Sciatic nerve (tissue), 2 donors: ENCODE measurements around the gene ZSCAN32. TPM values are rescaled to one million over a fixed set of nuclear protein-coding genes. Genes with fewer than 3 reads are reported as not detected.
A peak's percentile ranks its signal among the peaks of the same experiment; 100 is the strongest.

ENCODE experiments used
- ATAC-seq: fragments of 200-7000 bp; cut with Tn5 transposase; one replicate; pipeline ENCODE4 v1.9.1; 2020; ENCODE audit warnings: mild to moderate bottlenecking, moderate library complexity
- DNase-seq: peaks from one replicate; pipeline ENCODE4 v3.0.0-alpha.2; 2020; ENCODE audit warnings: low spot score
- intact Hi-C: fragments of 100-400 bp; cut with DNase I; formaldehyde crosslinking; loops from one replicate; pipeline ENCODE4 v1.14.2; 2022
- total RNA-seq: library from RNA; stranded (reverse); fragmentation: NEBNext Ultra II Directional; extraction: Animal tissue kit (Norgen Biotek cat#: 25700); gene quantifications from one replicate; pipeline ENCODE4 v1.2.1, GENCODE V29; 2021
- donor health status: DM: no; HTN: no; CAD: no.
- donor health status: DM: no; HTN: no; CAD: no.

The ZSCAN32 gene
- total RNA-seq, 1 donor from 2014 or later: 14.3 TPM

- DNase-seq (peak; percentile 90), ATAC-seq (peak; percentile 100)
- intact Hi-C loops: no loop called here
Measured at GRCh38 chr16:3364774-3365427, 35.9 kb downstream of the ZSCAN32 start.

GRCh38 chr16:3363793-3364192, 37.0 kb downstream of the ZSCAN32 start:
- DNase-seq (no peak), ATAC-seq (no peak)
- intact Hi-C loops: no loop called here

GRCh38 chr16:3362931-3363330, 37.9 kb downstream of the ZSCAN32 start:
- intact Hi-C loops: no loop called here
- ATAC-seq (no peak), DNase-seq (no peak)

GRCh38 chr16:3358871-3359270, 41.9 kb downstream of the ZSCAN32 start:
- DNase-seq (no peak), ATAC-seq (no peak)
- intact Hi-C loops: no loop called here

- intact Hi-C loops: no loop called here
- DNase-seq: no peak
- ATAC-seq: no peak
Measured at GRCh38 chr16:3356118-3356517, 44.7 kb downstream of the ZSCAN32 start.

GRCh38 chr16:3355589-3355988, 45.2 kb downstream of the ZSCAN32 start, which contains the start of gene OR2C1:
OR2C1 (plus strand) TSS chr16:3355889; CDS start chr16:3355941, 52 bp downstream.
- no peak for ATAC-seq
- intact Hi-C loops: no loop called here
- no peak for DNase-seq

GRCh38 chr16:3349175-3349574, 51.6 kb downstream of the ZSCAN32 start:
- intact Hi-C loops: no loop called here
- DNase-seq (no peak), ATAC-seq (no peak)

- DNase-seq (no peak), ATAC-seq (no peak)
- intact Hi-C loops: no loop called here
Measured at GRCh38 chr16:3348547-3349167, 52.1 kb downstream of the ZSCAN32 start.

- intact Hi-C loops: no loop called here
- ATAC-seq (no peak), DNase-seq (no peak)
Measured at GRCh38 chr16:3347586-3347985, 53.2 kb downstream of the ZSCAN32 start.

- intact Hi-C loops: no loop called here
- ATAC-seq (no peak), DNase-seq (no peak)
Measured at GRCh38 chr16:3346041-3346440, 54.8 kb downstream of the ZSCAN32 start.

Other genes starting within 250 kb of the ZSCAN32 start
- not detected for gene OR1F1, start 212.8 kb downstream of the ZSCAN32 start, total RNA-seq
- 7.4 TPM for gene ZNF200, start 165.8 kb downstream of the ZSCAN32 start, total RNA-seq
- 3.0 TPM for gene MEFV, start 144.4 kb downstream of the ZSCAN32 start, total RNA-seq
- 31.4 TPM for gene ZNF263, start 117.5 kb downstream of the ZSCAN32 start, total RNA-seq
- gene TIGD7, start 95.6 kb downstream of the ZSCAN32 start, total RNA-seq: 9.9 TPM
- gene ZNF75A, start 95.5 kb downstream of the ZSCAN32 start, total RNA-seq: 33.8 TPM
- 0.40 TPM for gene OR2C1, start 45.1 kb downstream of the ZSCAN32 start, total RNA-seq
- 10.8 TPM for gene ZNF174, start 211 bp upstream of the ZSCAN32 start, total RNA-seq
- gene ZNF597, start 42.5 kb upstream of the ZSCAN32 start, total RNA-seq: 3.2 TPM
- gene NAA60, start 42.7 kb upstream of the ZSCAN32 start, total RNA-seq: 41.3 TPM
- gene C16orf90, start 94.5 kb upstream of the ZSCAN32 start, total RNA-seq: not detected
- gene CLUAP1, start 100.0 kb upstream of the ZSCAN32 start, total RNA-seq: 32.7 TPM
- gene NLRC3, start 176.4 kb upstream of the ZSCAN32 start, total RNA-seq: 1.6 TPM
- 6.5 TPM for gene SLX4, start 210.6 kb upstream of the ZSCAN32 start, total RNA-seq